GM23338 (cell line): Measurements from ENCODE around the gene TJP1. TPM values are rescaled to one million over a fixed set of nuclear protein-coding genes. Genes with fewer than 3 reads are reported as not detected.
"Not testable (repeated sequence)": the region's sequence is repeated elsewhere in the genome, so short reads cannot be mapped to it uniquely, and the experiment has no call there.

ENCODE experiments used
- ATAC-seq: fragments of 200-7000 bp; cut with Tn5 transposase; 3 replicates; pipeline ENCODE4 v1.9.1; 2020
- DNase-seq: peaks from one replicate; pipeline ENCODE4 v3.0.0-alpha.2; 2015; ENCODE audit warnings: low spot score
- H2AFZ ChIP-seq: fragments of 200-600 bp; sonication (generic); 2 replicates; pipeline ENCODE4 v1.8.0; 2016; ENCODE audit warnings: antibody characterized with exemption, mild to moderate bottlenecking, moderate library complexity
- H3F3A ChIP-seq: fragments of 200-600 bp; sonication (generic); replicated peaks from 2 replicates; pipeline ENCODE4 v1.8.0; 2017; ENCODE audit warnings: antibody characterized with exemption, mixed run types, low read depth
- H3K27ac ChIP-seq: fragments of 200-600 bp; sonication (generic); 2 replicates; pipeline ENCODE4 v1.6.1; 2016; ENCODE audit warnings: low read depth
- H3K27me3 ChIP-seq: fragments of 200-600 bp; sonication (generic); 2 replicates; pipeline ENCODE4 v1.8.0; 2016; ENCODE audit warnings: mild to moderate bottlenecking, mixed run types, moderate library complexity; ENCODE audit not compliant: insufficient read depth
- H3K36me3 ChIP-seq: fragments of 200-600 bp; sonication (generic); 2 replicates; pipeline ENCODE4 v1.8.0; 2016; ENCODE audit warnings: mild to moderate bottlenecking; ENCODE audit not compliant: insufficient read depth
- H3K4me1 ChIP-seq: fragments of 200-600 bp; sonication (generic); 2 replicates; pipeline ENCODE4 v1.8.0; 2016; ENCODE audit warnings: mild to moderate bottlenecking, moderate library complexity; ENCODE audit not compliant: insufficient read depth
- H3K4me2 ChIP-seq: fragments of 200-600 bp; sonication (generic); 2 replicates; pipeline ENCODE4 v1.7.1; 2017; ENCODE audit warnings: mixed run types
- H3K4me3 ChIP-seq: fragments of 200-600 bp; sonication (generic); 2 replicates; pipeline ENCODE4 v1.6.1; 2016; ENCODE audit warnings: mixed run types
- H3K79me2 ChIP-seq: fragments of 200-600 bp; sonication (generic); replicated peaks from 2 replicates; pipeline ENCODE4 v1.8.0; 2017; ENCODE audit warnings: mild to moderate bottlenecking; ENCODE audit not compliant: insufficient read depth
- H3K9me2 ChIP-seq: fragments of 200-600 bp; sonication (generic); 2 replicates; pipeline ENCODE4 v1.8.0; 2017; ENCODE audit not compliant: insufficient read depth
- H4K20me1 ChIP-seq: fragments of 200-600 bp; sonication (generic); replicated peaks from 2 replicates; pipeline ENCODE4 v1.8.0; 2017; ENCODE audit warnings: mild to moderate bottlenecking; ENCODE audit not compliant: insufficient read depth
- H3K27ac Mint-ChIP-seq: 2 replicates; pipeline ENCODE4 v1.8.0; 2020; ENCODE audit warnings: inconsistent platforms, mild to moderate bottlenecking, moderate library complexity, mixed read lengths
- H3K27me3 Mint-ChIP-seq: 3 replicates; pipeline ENCODE4 v1.8.0; 2022; ENCODE audit warnings: low read depth, mild to moderate bottlenecking, moderate library complexity, mixed read lengths, inconsistent platforms; ENCODE audit not compliant: insufficient read depth, poor library complexity
- H3K36me3 Mint-ChIP-seq: 3 replicates; pipeline ENCODE4 v1.8.0; 2021; ENCODE audit warnings: low read depth, mild to moderate bottlenecking, inconsistent platforms, moderate library complexity, mixed read lengths
- H3K4me1 Mint-ChIP-seq: 3 replicates; pipeline ENCODE4 v1.8.0; 2020; ENCODE audit warnings: mild to moderate bottlenecking, inconsistent platforms, mixed read lengths
- H3K4me3 Mint-ChIP-seq: 3 replicates; pipeline ENCODE4 v1.8.0; 2021; ENCODE audit warnings: moderate library complexity, mild to moderate bottlenecking, inconsistent platforms, mixed read lengths
- H3K9me3 Mint-ChIP-seq: 3 replicates; pipeline ENCODE4 v1.8.0; 2020; ENCODE audit warnings: moderate library complexity, mild to moderate bottlenecking, inconsistent platforms, mixed read lengths
- CREB1 ChIP-seq: fragments of 250-450 bp; sonication (Bioruptor Pico); IDR thresholded peaks from 2 replicates; pipeline ENCODE4 v1.5.0; 2020; ENCODE audit warnings: low read depth, mild to moderate bottlenecking, moderate library complexity
- CTCF ChIP-seq, 2 experiments: fragments of 200-600 bp in 1 of 2; sonication (generic) in 1 of 2; conservative IDR thresholded peaks; 2 replicates each; pipeline versions ENCODE4 v1.5.1 to v1.6.1; 2016 to 2017; ENCODE audit warnings: antibody characterized with exemption in 2 of 2, low read depth in 2 of 2, mild to moderate bottlenecking in 2 of 2, moderate library complexity in 1 of 2
- ETS1 ChIP-seq: IDR thresholded peaks from 2 replicates; pipeline ENCODE4 v1.6.1; 2016; ENCODE audit warnings: antibody characterized with exemption
- EZH2 ChIP-seq: fragments of 200-600 bp; sonication (generic); IDR thresholded peaks from one replicate; pipeline ENCODE4 v1.8.0; 2017; ENCODE audit warnings: antibody characterized with exemption, mild to moderate bottlenecking, low read depth; ENCODE audit not compliant: unreplicated experiment
- EZH2phosphoT487 ChIP-seq: fragments of 200-600 bp; sonication (generic); IDR thresholded peaks from one replicate; pipeline ENCODE4 v1.8.1; 2018; ENCODE audit warnings: antibody characterized with exemption; ENCODE audit not compliant: unreplicated experiment
- JUNB ChIP-seq: IDR thresholded peaks from one replicate; pipeline ENCODE4 v1.6.1; 2016; ENCODE audit warnings: antibody characterized with exemption; ENCODE audit not compliant: unreplicated experiment
- NANOG ChIP-seq: IDR thresholded peaks from 2 replicates; pipeline ENCODE4 v1.6.1; 2016; ENCODE audit warnings: antibody characterized with exemption, borderline replicate concordance
- POLR2AphosphoS5 ChIP-seq: IDR thresholded peaks from 2 replicates; pipeline ENCODE4 v1.6.1; 2016; ENCODE audit warnings: antibody characterized with exemption, low read depth
- REST ChIP-seq: IDR thresholded peaks from one replicate; pipeline ENCODE4 v1.6.1; 2018; ENCODE audit warnings: antibody characterized with exemption; ENCODE audit not compliant: unreplicated experiment
- STAT1 ChIP-seq: IDR thresholded peaks from one replicate; pipeline ENCODE4 v1.6.1; 2016; ENCODE audit warnings: antibody characterized with exemption; ENCODE audit not compliant: unreplicated experiment
- ZNF331 ChIP-seq: fragments of 250-450 bp; sonication (Bioruptor Pico); IDR thresholded peaks from 2 replicates; pipeline ENCODE4 v1.5.0; 2020; ENCODE audit warnings: low read depth, mild to moderate bottlenecking, moderate library complexity
- polyA plus RNA-seq: library from polyadenylated mRNA; unstranded; fragments of >200 nt; fragmentation: Nextera tagmentation; extraction: Ambion mirVana; gene quantifications from 2 replicates; pipeline ENCODE4 v1.2.1, GENCODE V29; 2016
- total RNA-seq: library from RNA; depleted of rRNA; stranded (reverse); fragments of >200 nt; shearing (Covaris generic); gene quantifications from 2 replicates; pipeline ENCODE4 v1.2.3, GENCODE V29; 2014

Gene TJP1
- total and polyA plus RNA-seq, 2 experiments from 2014 or later, result 76.2 to 116 TPM

GRCh38 chr15:29731865-29732264 is 90.4 kb downstream of the TJP1 start:
- H4K20me1 ChIP-seq, result peaks cover 5% of the 10 kb centered on the region; the same call in 1 of the 2 replicates
- no peak overlapping the region for H3K4me2 ChIP-seq
- no peaks in the 10 kb centered on the region for H3K9me2 ChIP-seq
- no peaks in the 10 kb centered on the region for H3F3A ChIP-seq
- no peak overlapping the region for H3K27ac ChIP-seq
- H3K36me3 ChIP-seq, result peaks cover 44% of the 10 kb centered on the region
- no peak overlapping the region for H3K27ac Mint-ChIP-seq
- DNase-seq (no peak), ATAC-seq (no peak)
- no peaks in the 10 kb centered on the region for H3K79me2 ChIP-seq
- TF ChIP-seq CREB1 (CRISPR knock-in tag), result no peak
- TF ChIP-seq ZNF331, result no peak
- no peak for TF ChIP-seq POLR2AphosphoS5
- TF ChIP-seq NANOG, result no peak
- no peak for TF ChIP-seq ETS1
- TF ChIP-seq CTCF (conservative IDR thresholded peaks at IDR 0.05; ENCODE audit: low read depth in 2 of 2), result no peak
- no peak for TF ChIP-seq EZH2
- TF ChIP-seq STAT1, result no peak
- TF ChIP-seq JUNB, result no peak
- H3K4me3 Mint-ChIP-seq, result no peak overlapping the region
- no peak overlapping the region for H2AFZ ChIP-seq
- no peaks in the 10 kb centered on the region for H3K4me1 Mint-ChIP-seq
- H3K36me3 Mint-ChIP-seq, result peaks cover 74% of the 10 kb centered on the region
- no peaks in the 10 kb centered on the region for H3K27me3 Mint-ChIP-seq
- no peak overlapping the region for H3K4me3 ChIP-seq
- H3K27me3 ChIP-seq, result no peaks in the 10 kb centered on the region
- no peaks in the 10 kb centered on the region; the same call in 2 of the 3 replicates for H3K9me3 Mint-ChIP-seq
- no peaks in the 10 kb centered on the region for H3K4me1 ChIP-seq

- not testable (repeated sequence) for H3K4me3 ChIP-seq, H4K20me1 ChIP-seq, H3K4me1 ChIP-seq, DNase-seq, H3K27ac ChIP-seq, H3K27ac Mint-ChIP-seq, H3K4me1 Mint-ChIP-seq, H3F3A ChIP-seq, H3K79me2 ChIP-seq, H3K9me2 ChIP-seq, H3K4me2 ChIP-seq, H3K9me3 Mint-ChIP-seq, H3K4me3 Mint-ChIP-seq, ATAC-seq, H2AFZ ChIP-seq, H3K27me3 Mint-ChIP-seq, H3K27me3 ChIP-seq
- H3K36me3 Mint-ChIP-seq, result peaks cover 76% of the 10 kb centered on the region
- H3K36me3 ChIP-seq, result peaks cover 46% of the 10 kb centered on the region
Observed at GRCh38 chr15:29730471-29730870, 91.8 kb downstream of the TJP1 start.

- Mint-ChIP-seq H3K27ac (no peak overlapping the region), H3K4me3 (no peak overlapping the region), H3K4me1 (no peaks in the 10 kb centered on the region), H3K27me3 (no peaks in the 10 kb centered on the region), H3K36me3 (peaks cover 87% of the 10 kb centered on the region), H3K9me3 (peaks cover 3% of the 10 kb centered on the region)
- no peaks in the 10 kb centered on the region for H3K9me2 ChIP-seq
- H4K20me1 ChIP-seq, result no peaks in the 10 kb centered on the region
- no peaks in the 10 kb centered on the region for H3K4me1 ChIP-seq
- no peaks in the 10 kb centered on the region for H3F3A ChIP-seq
- H3K36me3 ChIP-seq, result peaks cover 58% of the 10 kb centered on the region
- H3K27me3 ChIP-seq, result no peaks in the 10 kb centered on the region
- TF ChIP-seq CTCF (conservative IDR thresholded peaks at IDR 0.05; ENCODE audit: low read depth in 2 of 2) (no peak), EZH2 (no peak), POLR2AphosphoS5 (no peak), REST (no peak), STAT1 (no peak), EZH2phosphoT487 (no peak)
- no peak overlapping the region for H2AFZ ChIP-seq
- no peak overlapping the region for H3K4me2 ChIP-seq
- no peak overlapping the region for H3K4me3 ChIP-seq
- DNase-seq (no peak), ATAC-seq (no peak)
- no peaks in the 10 kb centered on the region for H3K79me2 ChIP-seq
- no peak overlapping the region for H3K27ac ChIP-seq
Observed at GRCh38 chr15:29728418-29728817, 93.8 kb downstream of the TJP1 start.
